Measurements from ENCODE around the gene HYCC1. TPM values are rescaled to one million over a fixed set of nuclear protein-coding genes. Genes with fewer than 3 reads are reported as not detected.

Gene HYCC1
- total RNA-seq, 6 experiments from 2014 or later: 8.1 to 15.4 (median 13.9) TPM

GRCh38 chr7:22997871-22998518 lies 15.9 kb downstream of the HYCC1 start:
- Histone ChIP-seq H3K36me3 (no peaks in the 10 kb centered on the region), H3K4me1 (peaks cover 0 to 6% (median 0%) of the 10 kb centered on the region in 4 donors), H3K4me3 (no peak overlapping the region), H3K9me3 (no peaks in the 10 kb centered on the region), H3K27me3 (no peaks in the 10 kb centered on the region), H3K27ac (no peak overlapping the region)
- WGBS (ENCODE audit: insufficient coverage, low coverage, low lambda C conversion rate, missing lambda C conversion rate): 83% methylated on average over 2 of the region's 2 CpGs
- no peak for TF ChIP-seq CTCF (IDR thresholded peaks at IDR 0.05)
- no peak for TF ChIP-seq POLR2A (IDR thresholded peaks at IDR 0.05)
- intact Hi-C loops (cut with DNase I): no loop called here
- DNase-seq (no peak), ATAC-seq (no peak)

- WGBS (ENCODE audit: insufficient coverage, low coverage, low lambda C conversion rate, missing lambda C conversion rate): 38% methylated on average over 1 of the region's 1 CpG
- TF ChIP-seq POLR2A (IDR thresholded peaks at IDR 0.05): no peak
- TF ChIP-seq CTCF (IDR thresholded peaks at IDR 0.05): no peak
- Histone ChIP-seq H3K9me3 (no peaks in the 10 kb centered on the region), H3K4me1 (peaks cover 0 to 3% (median 0%) of the 10 kb centered on the region in 4 donors), H3K36me3 (no peaks in the 10 kb centered on the region), H3K27me3 (no peaks in the 10 kb centered on the region), H3K27ac (no peak overlapping the region), H3K4me3 (no peak overlapping the region)
- DNase-seq (no peak), ATAC-seq (no peak)
- intact Hi-C loops (cut with DNase I): no loop called here
Observed at GRCh38 chr7:22996470-22996869, 17.5 kb downstream of the HYCC1 start.

- DNase-seq (no peak), ATAC-seq (no peak)
- WGBS (ENCODE audit: insufficient coverage, low coverage, low lambda C conversion rate, missing lambda C conversion rate): 100% methylated on average over 2 of the region's 2 CpGs
- intact Hi-C loops (cut with DNase I): no loop called here
- no peak overlapping the region for H3K4me3 ChIP-seq
- H3K36me3 ChIP-seq: no peaks in the 10 kb centered on the region
- H3K27me3 ChIP-seq: no peaks in the 10 kb centered on the region
- no peak overlapping the region for H3K27ac ChIP-seq
- no peaks in the 10 kb centered on the region for H3K9me3 ChIP-seq
- no peak for TF ChIP-seq POLR2A (IDR thresholded peaks at IDR 0.05)
- TF ChIP-seq CTCF (IDR thresholded peaks at IDR 0.05): no peak
- no peaks in the 10 kb centered on the region for H3K4me1 ChIP-seq
Observed at GRCh38 chr7:22995011-22995410, 18.9 kb downstream of the HYCC1 start.

- intact Hi-C loops (cut with DNase I): no loop called here
- DNase-seq: no peak
- no peaks in the 10 kb centered on the region for H3K36me3 ChIP-seq
- H3K4me1 ChIP-seq: no peaks in the 10 kb centered on the region
- H3K4me3 ChIP-seq: no peak overlapping the region
- no peaks in the 10 kb centered on the region for H3K9me3 ChIP-seq
- no peaks in the 10 kb centered on the region for H3K27me3 ChIP-seq
- ATAC-seq: no peak
- TF ChIP-seq POLR2A (IDR thresholded peaks at IDR 0.05): no peak
- no peak for TF ChIP-seq CTCF (IDR thresholded peaks at IDR 0.05)
- no peak overlapping the region for H3K27ac ChIP-seq
- 81% methylated on average over 3 of the region's 3 CpGs for WGBS (ENCODE audit: insufficient coverage, low coverage, low lambda C conversion rate, missing lambda C conversion rate)
Observed at GRCh38 chr7:22992874-22993840, 20.8 kb downstream of the HYCC1 start.
